ENCODE results near the gene ECE1. TPM values are rescaled to one million over a fixed set of nuclear protein-coding genes. Genes with fewer than 3 reads are reported as not detected.

ECE1 gene
- total RNA-seq: 10 to 100 TPM; 68.3 to 94.7 (median 69.9) TPM

DNA sequence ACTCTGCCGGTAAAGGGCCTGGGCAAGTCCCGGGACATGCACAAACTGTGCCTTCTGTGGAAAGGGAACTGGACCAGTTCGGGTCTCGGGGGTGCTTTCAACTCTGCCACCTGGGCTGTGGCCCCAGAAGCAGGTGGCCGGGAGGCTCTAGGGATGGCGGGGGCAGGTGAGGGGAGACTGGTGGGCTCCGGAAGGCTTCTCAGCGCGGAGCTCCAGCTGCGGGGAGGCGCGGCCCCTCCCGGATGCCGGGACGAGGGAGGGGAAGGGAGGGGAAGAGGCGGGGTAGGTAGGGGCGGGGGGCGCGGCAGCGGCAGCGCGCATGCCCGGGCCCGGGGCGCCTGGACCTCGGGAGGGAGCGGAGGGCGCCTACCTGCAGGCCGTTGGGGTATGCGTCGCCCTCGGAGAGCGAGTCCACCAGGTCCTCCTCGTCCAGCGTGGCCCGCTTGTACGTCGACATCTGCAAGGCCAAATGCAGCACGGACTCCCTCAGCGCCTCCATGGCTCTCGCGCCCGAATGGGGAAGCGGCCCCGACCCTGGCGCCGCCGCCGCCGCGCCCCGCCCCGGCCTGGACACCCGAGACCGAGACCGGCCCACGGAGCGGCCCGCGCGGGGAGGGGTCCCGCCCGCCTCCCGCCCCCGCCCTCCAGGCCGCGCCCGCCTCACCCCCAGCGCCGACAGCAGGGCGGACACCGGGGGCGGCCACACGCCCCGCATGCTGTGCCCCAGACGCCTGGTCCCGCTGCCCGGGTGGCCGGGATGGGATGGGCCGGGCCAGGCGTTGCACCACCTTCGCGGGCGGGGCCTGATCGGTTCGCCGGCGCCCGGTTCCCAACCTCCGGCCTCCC is at the start of gene ECE1:
TSS of gene ECE1 (minus strand) at position 764 of the 846 bp plus-strand sequence. CDS start at position 715, 49 bp downstream.
- no peaks in the 10 kb centered on the region for H3K9me3 ChIP-seq
- H3K27ac ChIP-seq: peak within 1 kb of the TSS in 3 of 4 donors; percentile 69 to 83 (median 76)
- TF ChIP-seq POLR2AphosphoS5 (IDR thresholded peaks at IDR 0.05) (no peak), EP300 (IDR thresholded peaks at IDR 0.05) (no peak), POLR2A (IDR thresholded peaks at IDR 0.05) (no peak)
- TF ChIP-seq, protein P1, sequence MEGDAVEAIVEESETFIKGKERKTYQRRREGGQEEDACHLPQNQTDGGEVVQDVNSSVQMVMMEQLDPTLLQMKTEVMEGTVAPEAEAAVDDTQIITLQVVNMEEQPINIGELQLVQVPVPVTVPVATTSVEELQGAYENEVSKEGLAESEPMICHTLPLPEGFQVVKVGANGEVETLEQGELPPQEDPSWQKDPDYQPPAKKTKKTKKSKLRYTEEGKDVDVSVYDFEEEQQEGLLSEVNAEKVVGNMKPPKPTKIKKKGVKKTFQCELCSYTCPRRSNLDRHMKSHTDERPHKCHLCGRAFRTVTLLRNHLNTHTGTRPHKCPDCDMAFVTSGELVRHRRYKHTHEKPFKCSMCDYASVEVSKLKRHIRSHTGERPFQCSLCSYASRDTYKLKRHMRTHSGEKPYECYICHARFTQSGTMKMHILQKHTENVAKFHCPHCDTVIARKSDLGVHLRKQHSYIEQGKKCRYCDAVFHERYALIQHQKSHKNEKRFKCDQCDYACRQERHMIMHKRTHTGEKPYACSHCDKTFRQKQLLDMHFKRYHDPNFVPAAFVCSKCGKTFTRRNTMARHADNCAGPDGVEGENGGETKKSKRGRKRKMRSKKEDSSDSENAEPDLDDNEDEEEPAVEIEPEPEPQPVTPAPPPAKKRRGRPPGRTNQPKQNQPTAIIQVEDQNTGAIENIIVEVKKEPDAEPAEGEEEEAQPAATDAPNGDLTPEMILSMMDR (IDR thresholded peaks at IDR 0.05): no peak
- H3K4me3 ChIP-seq: peak within 1 kb of the TSS; percentile 35 to 70
- peak; percentile 81 for ATAC-seq
- no CpG with 5 or more reads among the region's 90 CpGs for WGBS, 2 donors (ENCODE audit: low coverage in 1 of 2)
- H3K36me3 ChIP-seq: peaks cover 0 to 3% of the 10 kb centered on the region in 2 donors
- peaks cover 0 to 56% (median 3%) of the 10 kb centered on the region in 3 donors for H3K4me1 ChIP-seq
- H3K27me3 ChIP-seq: no peaks in the 10 kb centered on the region

DNA sequence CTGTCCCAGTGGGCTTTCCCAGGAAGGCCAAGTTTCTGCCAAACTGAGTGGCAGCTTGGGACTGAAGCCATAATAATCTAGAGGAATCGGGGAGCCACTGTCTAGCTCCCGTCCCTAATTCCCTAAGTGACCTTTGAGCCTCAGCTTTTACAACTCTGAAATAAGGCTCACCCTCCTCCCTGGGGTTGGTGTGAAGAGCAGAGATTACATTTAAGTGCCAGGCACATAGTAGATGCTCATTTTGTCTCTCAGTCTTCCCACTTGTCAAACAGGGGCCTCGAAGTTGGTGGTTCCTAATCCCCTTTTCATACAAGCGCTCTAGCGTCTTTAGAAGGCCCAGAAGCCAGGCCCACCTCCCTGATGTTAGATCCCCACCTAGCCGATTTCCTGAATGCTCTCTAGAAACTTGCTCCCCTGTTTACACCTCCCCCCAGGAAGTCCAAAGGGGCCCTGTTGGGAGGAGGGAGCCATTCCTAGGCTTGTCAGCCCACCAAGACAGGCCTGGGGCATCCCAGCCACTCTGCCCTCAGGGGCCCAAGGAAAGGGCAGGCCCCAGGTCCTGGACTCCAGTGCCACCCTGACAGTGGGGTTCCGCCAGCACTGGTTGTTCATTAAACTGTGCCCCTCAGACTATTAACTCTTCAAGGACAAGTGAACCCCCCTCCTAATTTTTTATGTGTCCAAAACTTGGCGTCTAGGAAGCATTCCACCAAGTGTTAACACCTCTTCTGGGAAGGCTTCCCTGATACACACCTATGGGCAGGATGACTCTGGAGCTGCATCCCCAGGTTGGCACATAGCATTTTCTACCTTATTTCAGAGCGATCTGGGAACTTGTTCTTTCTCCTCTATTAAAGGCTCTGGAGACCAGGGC is 49.3 kb upstream of the ECE1 start:
- H3K4me1 ChIP-seq: peaks cover 29 to 100% (median 83%) of the 10 kb centered on the region in 3 donors
- TF ChIP-seq POLR2AphosphoS5 (IDR thresholded peaks at IDR 0.05) (no peak), POLR2A (IDR thresholded peaks at IDR 0.05) (no peak), EP300 (IDR thresholded peaks at IDR 0.05) (no peak)
- TF ChIP-seq, protein P1 (IDR thresholded peaks at IDR 0.05): no peak
- no peak for ATAC-seq
- WGBS, 2 donors (ENCODE audit: low coverage in 1 of 2): 78 to 83% methylated on average over 4 to 5 of the region's 9 CpGs
- H3K27me3 ChIP-seq: no peaks in the 10 kb centered on the region
- H3K27ac ChIP-seq: peak overlapping the region; percentile 5 to 96 (median 92)
- no peak overlapping the region for H3K4me3 ChIP-seq
- no peaks in the 10 kb centered on the region for H3K9me3 ChIP-seq
- H3K36me3 ChIP-seq: no peaks in the 10 kb centered on the region

DNA sequence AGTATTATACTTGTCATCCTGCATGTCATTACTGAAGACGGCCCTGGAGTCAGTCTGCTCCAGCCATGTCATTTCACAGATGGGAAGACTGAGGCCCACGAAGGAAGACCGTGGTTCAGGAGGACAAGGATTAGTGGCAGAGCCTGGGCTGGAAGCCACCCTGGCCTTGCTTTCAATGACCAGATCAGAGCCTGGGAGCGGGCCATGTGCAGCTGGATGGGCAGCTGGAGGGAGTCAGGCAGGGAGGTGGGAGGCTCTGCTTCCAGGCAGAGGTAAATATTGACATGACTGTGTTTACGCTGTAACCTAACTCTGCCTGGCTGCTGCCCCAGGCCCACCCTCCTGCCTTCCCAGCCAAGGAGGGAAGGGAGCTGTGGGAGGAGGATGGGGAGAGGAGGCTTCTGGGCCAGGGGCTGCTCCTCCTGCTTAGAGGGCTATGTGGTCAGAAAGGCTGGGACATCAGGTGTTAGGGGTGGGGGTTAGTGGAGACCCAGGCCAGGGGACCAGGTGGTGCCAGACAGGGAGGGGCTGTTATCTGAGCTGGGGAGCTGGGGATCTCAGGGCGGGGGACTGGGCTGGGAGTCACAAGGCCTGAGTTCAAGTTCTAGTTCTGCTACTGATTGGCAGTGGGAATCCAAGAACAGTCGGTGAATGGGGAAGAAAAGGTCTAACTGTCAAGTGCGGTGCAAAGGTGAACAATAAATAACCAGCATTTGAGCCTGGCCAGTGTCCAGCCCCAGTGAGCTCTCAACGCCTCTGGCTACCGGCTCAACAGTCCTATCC is 48.5 kb upstream of the ECE1 start:
- no peaks in the 10 kb centered on the region for H3K36me3 ChIP-seq
- no peaks in the 10 kb centered on the region for H3K9me3 ChIP-seq
- ATAC-seq: peak; percentile 70
- peak overlapping the region; percentile 37 to 96 (median 92) for H3K27ac ChIP-seq
- TF ChIP-seq, protein P1 (IDR thresholded peaks at IDR 0.05): no peak
- peak; percentile 87 for TF ChIP-seq POLR2AphosphoS5 (IDR thresholded peaks at IDR 0.05)
- no peaks in the 10 kb centered on the region for H3K27me3 ChIP-seq
- 8 to 23% methylated on average over 4 to 5 of the region's 10 CpGs for whole genome bisulfite sequencing, 2 donors (ENCODE audit: low coverage in 1 of 2)
- no peak overlapping the region for H3K4me3 ChIP-seq
- peaks cover 29 to 100% (median 90%) of the 10 kb centered on the region in 3 donors for H3K4me1 ChIP-seq

DNA sequence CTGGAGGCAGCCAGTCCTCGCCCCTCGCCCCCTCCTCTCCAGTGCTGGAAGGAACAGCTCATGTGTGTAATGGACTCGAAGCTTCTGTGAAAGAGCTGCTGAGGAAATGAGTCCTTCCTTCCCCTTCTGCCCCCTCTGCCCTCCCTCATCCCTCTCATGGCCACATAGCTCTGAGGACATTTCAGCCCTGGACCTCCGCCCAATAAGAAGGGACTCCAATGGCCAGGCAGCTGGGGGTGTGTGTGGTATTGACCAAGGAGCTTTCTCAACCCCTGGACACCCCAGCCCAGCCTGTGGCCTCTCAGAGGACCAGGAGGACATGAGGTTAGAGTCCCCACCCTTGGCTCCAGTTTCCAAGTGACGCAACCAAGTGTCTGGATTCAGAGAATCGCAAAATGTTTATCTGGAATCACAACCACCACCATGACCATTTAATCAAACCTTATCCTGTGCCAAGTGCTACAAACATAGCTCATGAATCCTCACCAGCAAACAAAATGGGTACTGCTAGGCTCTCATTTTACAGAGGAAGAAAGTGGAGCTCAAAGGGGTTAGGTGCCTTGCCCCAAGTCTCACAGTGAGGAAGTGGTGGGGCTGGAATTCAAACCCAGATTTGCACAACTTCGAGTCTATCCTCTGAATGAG is 47.8 kb upstream of the ECE1 start:
- Histone ChIP-seq H3K4me1 (peaks cover 29 to 100% (median 86%) of the 10 kb centered on the region in 3 donors), H3K4me3 (no peak overlapping the region), H3K27me3 (no peaks in the 10 kb centered on the region), H3K36me3 (no peaks in the 10 kb centered on the region), H3K9me3 (no peaks in the 10 kb centered on the region), H3K27ac (peak overlapping the region; percentile 37 to 96 (median 92))
- 23% methylated on average over 5 of the region's 7 CpGs; no CpG with 5 or more reads in 1 of the 2 donors for WGBS, 2 donors (ENCODE audit: low coverage in 1 of 2)
- ATAC-seq: peak; percentile 89
- TF ChIP-seq POLR2AphosphoS5 (IDR thresholded peaks at IDR 0.05): peak; percentile 87
- TF ChIP-seq POLR2A (IDR thresholded peaks at IDR 0.05): peak in 1 of 2 donors; percentile 24
- TF ChIP-seq EP300 (IDR thresholded peaks at IDR 0.05): no peak
- TF ChIP-seq, protein P1 (IDR thresholded peaks at IDR 0.05): no peak
